ENCODE results near the gene GLIPR1.
"Not testable (repeated sequence)": the region's sequence is repeated elsewhere in the genome, so short reads cannot be mapped to it uniquely, and the experiment has no call there.

GLIPR1 gene

GRCh38 chr12:75441687-75442449 lies 38.7 kb upstream of the GLIPR1 start:
- Histone ChIP-seq H3K27ac (ENCODE audit: low read length) (peak overlapping the region; percentile 76), H3K9ac (ENCODE audit: low read depth, low read length) (peak overlapping the region; percentile 9; the same call in 1 of the 2 replicates), H3K4me1 (ENCODE audit: insufficient read depth, low read length) (peaks cover 80% of the 10 kb centered on the region)
- H3K27me3 ChIP-seq (ENCODE audit: insufficient read depth, low read length, poor library complexity); H3K4me3 ChIP-seq (ENCODE audit: low read depth in 1 of 2, low read length in 2 of 2); H2AFZ ChIP-seq (ENCODE audit: low read depth, low read length); H3K9me3 ChIP-seq (ENCODE audit: insufficient read depth, low read length, severe bottlenecking); H3K4me2 ChIP-seq (ENCODE audit: insufficient read depth, low read length); H3K36me3 ChIP-seq (ENCODE audit: insufficient read depth, low read length); H3K79me2 ChIP-seq (ENCODE audit: insufficient read depth, low read length); H4K20me1 ChIP-seq (ENCODE audit: insufficient read depth, low read length): not testable (repeated sequence)
- peak; percentile 26 for TF ChIP-seq CTCF (IDR thresholded peaks at IDR 0.05; ENCODE audit: borderline replicate concordance, extremely low read depth, low read length, poor library complexity, severe bottlenecking)
- ATAC-seq (ENCODE audit: insufficient read depth, low read depth): peak; percentile 63
- DNase-seq: peak; percentile 86

DNA sequence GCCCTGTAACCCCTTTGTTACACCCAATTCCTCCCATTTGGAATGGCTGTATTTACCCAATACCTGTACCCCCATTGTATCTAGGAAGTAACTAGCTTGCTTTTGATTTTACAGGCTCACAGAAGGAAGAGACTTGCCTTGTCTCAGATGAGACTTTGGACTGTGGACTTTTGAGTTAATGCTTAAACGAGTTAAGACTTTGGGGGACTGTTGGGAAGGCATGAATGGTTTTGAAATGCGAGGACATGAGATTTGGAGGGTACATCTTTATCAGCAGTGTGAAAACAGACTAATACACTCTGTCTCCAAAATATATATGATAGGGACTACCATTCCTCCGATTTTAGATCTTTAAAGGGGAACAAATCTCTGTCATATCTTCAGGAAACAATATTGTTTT lies 38.1 kb upstream of the GLIPR1 start:
- not testable (repeated sequence) for H3K36me3 ChIP-seq (ENCODE audit: insufficient read depth, low read length); DNase-seq; ATAC-seq (ENCODE audit: insufficient read depth, low read depth); H4K20me1 ChIP-seq (ENCODE audit: insufficient read depth, low read length); H3K9ac ChIP-seq (ENCODE audit: low read depth, low read length); H3K9me3 ChIP-seq (ENCODE audit: insufficient read depth, low read length, severe bottlenecking); H3K79me2 ChIP-seq (ENCODE audit: insufficient read depth, low read length); H2AFZ ChIP-seq (ENCODE audit: low read depth, low read length); H3K4me2 ChIP-seq (ENCODE audit: insufficient read depth, low read length); H3K27me3 ChIP-seq (ENCODE audit: insufficient read depth, low read length, poor library complexity); H3K4me3 ChIP-seq (ENCODE audit: low read depth in 1 of 2, low read length in 2 of 2)
- H3K4me1 ChIP-seq (ENCODE audit: insufficient read depth, low read length): peaks cover 78% of the 10 kb centered on the region
- peak overlapping the region; percentile 76 for H3K27ac ChIP-seq (ENCODE audit: low read length)

GRCh38 chr12:75443709-75444108 lies 36.8 kb upstream of the GLIPR1 start:
- Histone ChIP-seq H3K79me2 (ENCODE audit: insufficient read depth, low read length) (no peaks in the 10 kb centered on the region), H3K4me3 (ENCODE audit: low read depth in 1 of 2, low read length in 2 of 2) (no peak overlapping the region), H4K20me1 (ENCODE audit: insufficient read depth, low read length) (no peaks in the 10 kb centered on the region), H3K9ac (ENCODE audit: low read depth, low read length) (no peak overlapping the region), H3K4me1 (ENCODE audit: insufficient read depth, low read length) (peaks cover 66% of the 10 kb centered on the region), H3K4me2 (ENCODE audit: insufficient read depth, low read length) (no peak overlapping the region), H2AFZ (ENCODE audit: low read depth, low read length) (no peak overlapping the region), H3K9me3 (ENCODE audit: insufficient read depth, low read length, severe bottlenecking) (no peaks in the 10 kb centered on the region), H3K27ac (ENCODE audit: low read length) (peak overlapping the region; percentile 76; the same call in 1 of the 2 replicates), H3K36me3 (ENCODE audit: insufficient read depth, low read length) (no peaks in the 10 kb centered on the region), H3K27me3 (ENCODE audit: insufficient read depth, low read length, poor library complexity) (no peaks in the 10 kb centered on the region)
- DNase-seq: no peak
- TF ChIP-seq EZH2 (IDR thresholded peaks at IDR 0.05; ENCODE audit: borderline replicate concordance, low read depth, low read length, severe bottlenecking) (no peak), CTCF (IDR thresholded peaks at IDR 0.05; ENCODE audit: borderline replicate concordance, extremely low read depth, low read length, poor library complexity, severe bottlenecking) (no peak)
- ATAC-seq (ENCODE audit: insufficient read depth, low read depth): no peak

DNA sequence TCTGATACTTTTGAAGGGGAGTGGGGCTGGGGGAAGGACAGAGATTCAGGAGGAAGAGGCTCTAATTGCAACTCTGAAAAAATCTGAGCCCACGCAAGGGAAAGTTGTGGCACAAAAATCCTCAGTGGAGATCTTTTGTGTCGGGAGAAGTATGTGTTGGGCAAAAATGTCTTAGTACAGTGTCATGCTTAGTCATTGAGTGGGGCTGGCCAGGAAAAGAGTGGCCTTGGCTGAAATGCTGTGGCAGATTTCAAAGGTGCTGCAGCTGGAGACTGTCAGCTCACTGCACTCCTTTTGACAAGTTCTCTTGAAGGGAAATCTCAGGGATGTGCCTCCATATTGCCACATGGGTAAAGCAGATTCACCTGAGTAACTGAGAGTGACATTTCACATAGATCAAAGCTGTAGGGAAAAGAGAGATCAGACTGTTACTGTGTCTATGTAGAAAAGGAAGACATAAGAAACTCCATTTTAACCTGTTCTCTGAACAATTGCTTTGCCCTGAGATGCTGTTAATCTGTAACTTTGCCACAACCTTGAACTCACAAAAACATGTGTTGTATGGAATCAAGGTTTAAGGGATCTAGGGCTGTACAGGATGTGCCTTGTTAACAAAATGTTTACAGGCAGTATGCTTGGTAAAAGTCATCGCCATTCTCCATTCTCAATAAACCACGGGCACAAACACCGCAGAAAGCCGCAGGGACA lies 36.0 kb upstream of the GLIPR1 start:
- Histone ChIP-seq H3K4me2 (ENCODE audit: insufficient read depth, low read length) (no peak overlapping the region), H3K79me2 (ENCODE audit: insufficient read depth, low read length) (no peaks in the 10 kb centered on the region), H3K9ac (ENCODE audit: low read depth, low read length) (no peak overlapping the region), H2AFZ (ENCODE audit: low read depth, low read length) (peak overlapping the region; percentile 65), H3K4me1 (ENCODE audit: insufficient read depth, low read length) (peaks cover 57% of the 10 kb centered on the region), H3K36me3 (ENCODE audit: insufficient read depth, low read length) (no peaks in the 10 kb centered on the region), H3K9me3 (ENCODE audit: insufficient read depth, low read length, severe bottlenecking) (no peaks in the 10 kb centered on the region), H3K27ac (ENCODE audit: low read length) (peak overlapping the region; percentile 59), H4K20me1 (ENCODE audit: insufficient read depth, low read length) (no peaks in the 10 kb centered on the region), H3K4me3 (ENCODE audit: low read depth in 1 of 2, low read length in 2 of 2) (no peak overlapping the region), H3K27me3 (ENCODE audit: insufficient read depth, low read length, poor library complexity) (no peaks in the 10 kb centered on the region)
- ATAC-seq (ENCODE audit: insufficient read depth, low read depth) (peak; percentile 20; the same call in 2 of the 3 replicates), DNase-seq (peak; percentile 32)
- TF ChIP-seq EZH2 (IDR thresholded peaks at IDR 0.05; ENCODE audit: borderline replicate concordance, low read depth, low read length, severe bottlenecking): no peak

GRCh38 chr12:75445137-75445507 lies 35.4 kb upstream of the GLIPR1 start:
- not testable (repeated sequence) for ATAC-seq (ENCODE audit: insufficient read depth, low read depth); H3K9me3 ChIP-seq (ENCODE audit: insufficient read depth, low read length, severe bottlenecking); H3K27me3 ChIP-seq (ENCODE audit: insufficient read depth, low read length, poor library complexity); DNase-seq; H2AFZ ChIP-seq (ENCODE audit: low read depth, low read length); H4K20me1 ChIP-seq (ENCODE audit: insufficient read depth, low read length); H3K4me3 ChIP-seq (ENCODE audit: low read depth in 1 of 2, low read length in 2 of 2); H3K36me3 ChIP-seq (ENCODE audit: insufficient read depth, low read length); H3K9ac ChIP-seq (ENCODE audit: low read depth, low read length); H3K27ac ChIP-seq (ENCODE audit: low read length); H3K4me2 ChIP-seq (ENCODE audit: insufficient read depth, low read length); H3K79me2 ChIP-seq (ENCODE audit: insufficient read depth, low read length)
- peaks cover 52% of the 10 kb centered on the region for H3K4me1 ChIP-seq (ENCODE audit: insufficient read depth, low read length)
